Endothelial cell (in vitro differentiated cells): ENCODE data around the gene ADGRG6. TPM values are rescaled to one million over a fixed set of nuclear protein-coding genes. Genes with fewer than 3 reads are reported as not detected.

Source experiments
- DNase-seq: peaks from one replicate; pipeline ENCODE4 v3.0.0; 2021; ENCODE audit warnings: low spot score
- H3K27ac Mint-ChIP-seq: one replicate; pipeline ENCODE4 v1.8.0; 2021; ENCODE audit warnings: mixed read lengths, inconsistent platforms; ENCODE audit not compliant: unreplicated experiment
- H3K27me3 Mint-ChIP-seq: one replicate; pipeline ENCODE4 v1.8.0; 2021; ENCODE audit warnings: mild to moderate bottlenecking, moderate library complexity, mixed read lengths, inconsistent platforms; ENCODE audit not compliant: unreplicated experiment
- H3K36me3 Mint-ChIP-seq: one replicate; pipeline ENCODE4 v1.8.0; 2021; ENCODE audit warnings: mild to moderate bottlenecking, low read depth, mixed read lengths, inconsistent platforms; ENCODE audit not compliant: unreplicated experiment
- H3K4me1 Mint-ChIP-seq: one replicate; pipeline ENCODE4 v1.8.0; 2021; ENCODE audit warnings: mild to moderate bottlenecking, mixed read lengths, inconsistent platforms; ENCODE audit not compliant: unreplicated experiment
- H3K4me3 Mint-ChIP-seq: one replicate; pipeline ENCODE4 v1.8.0; 2021; ENCODE audit warnings: mild to moderate bottlenecking, mixed read lengths, inconsistent platforms; ENCODE audit not compliant: unreplicated experiment
- H3K9me3 Mint-ChIP-seq: one replicate; pipeline ENCODE4 v1.8.0; 2021; ENCODE audit warnings: mixed read lengths, inconsistent platforms; ENCODE audit not compliant: unreplicated experiment
- total RNA-seq: library from RNA; stranded (reverse); fragmentation: NEBNext Ultra II Directional; extraction: Animal tissue kit (Norgen Biotek cat#: 25700); gene quantifications from one replicate; pipeline ENCODE4 v1.2.1, GENCODE V29; 2021; ENCODE audit not compliant: unreplicated experiment
- TF ChIP-seq, protein P1 (sequence below): fragments of 200-600 bp; sonication (generic); IDR thresholded peaks from one replicate; pipeline ENCODE4 v1.5.0; 2021; ENCODE audit warnings: antibody characterized with exemption; ENCODE audit not compliant: unreplicated experiment

The ADGRG6 gene
- total RNA-seq, 1 donor from 2014 or later, result 8.8 TPM

GRCh38 chr6:142482974-142483373 lies 181.2 kb downstream of the ADGRG6 start:
- Mint-ChIP-seq H3K27me3 (no peaks in the 10 kb centered on the region), H3K4me3 (no peak overlapping the region), H3K4me1 (no peaks in the 10 kb centered on the region), H3K36me3 (no peaks in the 10 kb centered on the region), H3K27ac (no peak overlapping the region), H3K9me3 (no peaks in the 10 kb centered on the region)
- TF ChIP-seq, protein P1, sequence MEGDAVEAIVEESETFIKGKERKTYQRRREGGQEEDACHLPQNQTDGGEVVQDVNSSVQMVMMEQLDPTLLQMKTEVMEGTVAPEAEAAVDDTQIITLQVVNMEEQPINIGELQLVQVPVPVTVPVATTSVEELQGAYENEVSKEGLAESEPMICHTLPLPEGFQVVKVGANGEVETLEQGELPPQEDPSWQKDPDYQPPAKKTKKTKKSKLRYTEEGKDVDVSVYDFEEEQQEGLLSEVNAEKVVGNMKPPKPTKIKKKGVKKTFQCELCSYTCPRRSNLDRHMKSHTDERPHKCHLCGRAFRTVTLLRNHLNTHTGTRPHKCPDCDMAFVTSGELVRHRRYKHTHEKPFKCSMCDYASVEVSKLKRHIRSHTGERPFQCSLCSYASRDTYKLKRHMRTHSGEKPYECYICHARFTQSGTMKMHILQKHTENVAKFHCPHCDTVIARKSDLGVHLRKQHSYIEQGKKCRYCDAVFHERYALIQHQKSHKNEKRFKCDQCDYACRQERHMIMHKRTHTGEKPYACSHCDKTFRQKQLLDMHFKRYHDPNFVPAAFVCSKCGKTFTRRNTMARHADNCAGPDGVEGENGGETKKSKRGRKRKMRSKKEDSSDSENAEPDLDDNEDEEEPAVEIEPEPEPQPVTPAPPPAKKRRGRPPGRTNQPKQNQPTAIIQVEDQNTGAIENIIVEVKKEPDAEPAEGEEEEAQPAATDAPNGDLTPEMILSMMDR, result no peak
- DNase-seq, result no peak

DNA sequence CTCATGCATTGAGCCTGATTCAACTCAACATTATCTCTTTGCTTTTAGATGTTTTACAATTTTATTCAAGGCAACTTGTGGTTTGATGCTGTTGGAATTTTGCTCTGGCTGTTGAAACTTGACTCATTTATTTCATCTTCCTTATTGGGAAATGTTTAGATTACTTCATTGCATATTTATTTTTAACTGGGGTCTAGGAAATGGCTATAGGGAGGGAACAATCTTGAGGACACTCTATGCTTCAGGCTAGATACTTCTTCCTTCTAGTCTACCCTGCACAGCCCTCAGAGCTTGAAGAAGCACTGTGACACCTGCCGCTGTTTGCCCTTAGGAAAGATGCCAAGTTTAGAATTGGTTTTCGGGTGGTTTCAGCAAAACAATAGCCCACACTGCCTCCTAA lies 183.4 kb downstream of the ADGRG6 start:
- TF ChIP-seq, protein P1, result no peak
- no peaks in the 10 kb centered on the region for H3K36me3 Mint-ChIP-seq
- H3K4me3 Mint-ChIP-seq, result no peak overlapping the region
- H3K4me1 Mint-ChIP-seq, result no peaks in the 10 kb centered on the region
- no peak for DNase-seq
- H3K27me3 Mint-ChIP-seq, result no peaks in the 10 kb centered on the region
- H3K9me3 Mint-ChIP-seq, result no peaks in the 10 kb centered on the region
- H3K27ac Mint-ChIP-seq, result no peak overlapping the region

DNA sequence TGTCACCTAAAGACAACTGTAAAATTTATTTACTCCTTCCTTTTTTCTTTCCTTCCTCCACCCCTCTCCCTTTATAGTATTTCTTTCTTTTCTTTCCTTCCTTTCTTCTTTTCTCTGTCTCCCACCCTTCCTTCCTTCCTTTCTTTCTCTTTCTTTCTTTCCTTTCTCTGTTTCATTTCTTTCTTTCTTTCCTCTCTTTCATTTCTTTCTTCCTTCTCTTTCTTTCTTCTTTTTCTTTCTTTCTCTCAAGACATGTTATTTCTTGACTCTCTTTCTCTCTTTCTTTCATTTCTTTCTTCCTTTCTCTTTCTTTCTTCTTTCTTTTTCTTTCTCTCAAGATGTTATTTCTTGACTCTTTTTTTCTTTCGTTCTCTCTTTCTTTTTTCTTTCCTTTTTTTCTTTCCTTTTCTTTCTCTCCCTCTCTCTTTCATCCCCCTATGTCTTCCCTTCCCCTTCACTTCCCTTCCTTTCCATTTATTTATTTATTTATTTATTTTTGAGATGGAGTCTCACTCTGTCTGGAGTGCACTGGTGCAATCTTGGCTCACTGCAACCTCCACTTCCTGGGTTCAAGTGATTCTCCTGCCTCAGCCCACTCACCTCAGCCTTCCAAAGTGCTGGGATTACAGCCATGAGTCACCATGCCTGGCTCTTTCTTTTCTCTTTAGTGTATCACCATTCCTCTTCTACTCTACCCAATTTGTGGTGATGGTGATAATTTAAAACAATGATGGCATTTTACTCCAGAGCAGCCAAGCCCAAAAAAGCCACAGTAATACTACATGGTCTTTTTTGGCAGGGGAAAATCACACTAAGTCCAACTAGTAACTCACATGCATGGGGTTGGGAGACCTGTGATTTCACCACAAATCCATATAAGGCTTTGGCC lies 188.2 kb downstream of the ADGRG6 start:
- H3K4me3 Mint-ChIP-seq, result no peak overlapping the region
- no peak overlapping the region for H3K27ac Mint-ChIP-seq
- TF ChIP-seq, protein P1, result no peak
- H3K4me1 Mint-ChIP-seq, result no peaks in the 10 kb centered on the region
- no peaks in the 10 kb centered on the region for H3K27me3 Mint-ChIP-seq
- H3K36me3 Mint-ChIP-seq, result no peaks in the 10 kb centered on the region
- no peaks in the 10 kb centered on the region for H3K9me3 Mint-ChIP-seq
- DNase-seq, result no peak

Other genes with a start within 250 kb of the ADGRG6 start
- gene GJE1, start 169.1 kb upstream of the ADGRG6 start, total RNA-seq, result not detected
- gene NMBR, start 154.9 kb upstream of the ADGRG6 start, total RNA-seq, result not detected
- 36.6 TPM for gene VTA1, start 154.7 kb upstream of the ADGRG6 start, total RNA-seq